Measurements from ENCODE around the gene MLLT10. TPM values are rescaled to one million over a fixed set of nuclear protein-coding genes. Genes with fewer than 3 reads are reported as not detected.

The MLLT10 gene
- total RNA-seq, 1 donor from 2014 or later, result 58.1 TPM

- H3K4me1 Mint-ChIP-seq, result peaks cover 76% of the 10 kb centered on the region
- no peaks in the 10 kb centered on the region for H3K9me3 Mint-ChIP-seq
- H3K27ac Mint-ChIP-seq (ENCODE audit: unreplicated experiment), result peak overlapping the region; percentile 74
- H3K27me3 Mint-ChIP-seq (ENCODE audit: low read depth), result peaks cover 25% of the 10 kb centered on the region
- H3K36me3 Mint-ChIP-seq (ENCODE audit: low read depth), result peaks cover 12% of the 10 kb centered on the region
- no peak for DNase-seq (ENCODE audit: low read depth, low spot score)
- TF ChIP-seq, protein P1, sequence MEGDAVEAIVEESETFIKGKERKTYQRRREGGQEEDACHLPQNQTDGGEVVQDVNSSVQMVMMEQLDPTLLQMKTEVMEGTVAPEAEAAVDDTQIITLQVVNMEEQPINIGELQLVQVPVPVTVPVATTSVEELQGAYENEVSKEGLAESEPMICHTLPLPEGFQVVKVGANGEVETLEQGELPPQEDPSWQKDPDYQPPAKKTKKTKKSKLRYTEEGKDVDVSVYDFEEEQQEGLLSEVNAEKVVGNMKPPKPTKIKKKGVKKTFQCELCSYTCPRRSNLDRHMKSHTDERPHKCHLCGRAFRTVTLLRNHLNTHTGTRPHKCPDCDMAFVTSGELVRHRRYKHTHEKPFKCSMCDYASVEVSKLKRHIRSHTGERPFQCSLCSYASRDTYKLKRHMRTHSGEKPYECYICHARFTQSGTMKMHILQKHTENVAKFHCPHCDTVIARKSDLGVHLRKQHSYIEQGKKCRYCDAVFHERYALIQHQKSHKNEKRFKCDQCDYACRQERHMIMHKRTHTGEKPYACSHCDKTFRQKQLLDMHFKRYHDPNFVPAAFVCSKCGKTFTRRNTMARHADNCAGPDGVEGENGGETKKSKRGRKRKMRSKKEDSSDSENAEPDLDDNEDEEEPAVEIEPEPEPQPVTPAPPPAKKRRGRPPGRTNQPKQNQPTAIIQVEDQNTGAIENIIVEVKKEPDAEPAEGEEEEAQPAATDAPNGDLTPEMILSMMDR (conservative IDR thresholded peaks at IDR 0.05), result no peak
- H3K4me3 Mint-ChIP-seq, result peak overlapping the region; percentile 97
These were observed 21.2 kb upstream of the MLLT10 start for GRCh38 chr10:21512573-21513404.

DNA sequence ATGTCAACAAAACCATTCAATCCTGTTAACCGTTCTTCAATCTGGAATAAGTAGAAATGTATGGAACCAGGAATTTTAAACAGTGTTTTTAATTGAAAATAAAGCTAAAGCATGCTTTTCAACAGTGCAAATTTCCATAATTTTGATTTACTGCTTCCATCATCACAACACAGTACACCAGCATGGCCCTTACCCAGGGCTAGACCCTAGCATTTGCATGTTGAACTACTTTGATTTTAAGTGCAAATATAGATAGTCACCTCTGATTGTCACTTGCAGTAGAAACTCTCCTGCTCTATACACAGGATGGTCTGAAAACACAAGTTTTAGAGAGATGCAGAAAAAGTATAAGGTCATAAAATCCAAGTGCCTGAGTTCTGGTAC is 20.6 kb upstream of the MLLT10 start:
- peaks cover 76% of the 10 kb centered on the region for H3K4me1 Mint-ChIP-seq
- peak overlapping the region; percentile 97 for H3K4me3 Mint-ChIP-seq
- H3K9me3 Mint-ChIP-seq, result no peaks in the 10 kb centered on the region
- peaks cover 31% of the 10 kb centered on the region for H3K27me3 Mint-ChIP-seq (ENCODE audit: low read depth)
- TF ChIP-seq, protein P1 (conservative IDR thresholded peaks at IDR 0.05), result no peak
- no peak for DNase-seq (ENCODE audit: low read depth, low spot score)
- H3K36me3 Mint-ChIP-seq (ENCODE audit: low read depth), result peaks cover 14% of the 10 kb centered on the region
- H3K27ac Mint-ChIP-seq (ENCODE audit: unreplicated experiment), result peak overlapping the region; percentile 74

DNA sequence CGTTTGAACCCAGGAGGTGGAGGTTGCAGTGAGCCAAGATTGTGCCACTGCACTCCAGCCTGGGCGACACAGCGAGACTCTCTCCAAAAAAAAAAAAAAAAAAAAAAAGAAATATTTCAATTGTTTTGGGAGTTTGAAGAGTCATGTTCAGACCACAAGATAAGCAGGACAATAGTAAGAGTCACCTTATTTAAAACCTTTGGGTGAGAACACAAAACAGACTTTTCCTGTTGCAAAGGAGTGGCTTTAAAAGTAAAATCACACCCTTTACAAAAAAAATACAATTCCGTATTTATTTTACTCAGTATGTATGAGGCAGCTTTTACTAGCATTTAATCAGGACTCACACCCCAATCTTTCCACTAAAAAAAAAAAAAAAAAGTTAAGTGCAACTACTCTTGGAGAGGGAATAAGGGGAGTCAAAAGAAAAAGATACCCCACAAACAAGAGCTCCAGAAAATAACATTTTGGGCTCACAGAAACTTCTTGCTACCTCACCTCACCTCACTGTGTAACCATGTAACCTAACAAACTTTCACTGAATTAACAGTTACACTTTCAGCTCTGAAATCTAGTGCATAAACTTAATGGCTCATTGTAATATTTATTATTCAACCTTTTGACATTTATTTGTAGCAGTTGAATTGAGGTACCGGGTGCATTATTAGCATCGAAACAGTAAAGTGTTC is 19.8 kb upstream of the MLLT10 start:
- H3K4me1 Mint-ChIP-seq, result peaks cover 76% of the 10 kb centered on the region
- TF ChIP-seq, protein P1 (conservative IDR thresholded peaks at IDR 0.05), result no peak

DNA sequence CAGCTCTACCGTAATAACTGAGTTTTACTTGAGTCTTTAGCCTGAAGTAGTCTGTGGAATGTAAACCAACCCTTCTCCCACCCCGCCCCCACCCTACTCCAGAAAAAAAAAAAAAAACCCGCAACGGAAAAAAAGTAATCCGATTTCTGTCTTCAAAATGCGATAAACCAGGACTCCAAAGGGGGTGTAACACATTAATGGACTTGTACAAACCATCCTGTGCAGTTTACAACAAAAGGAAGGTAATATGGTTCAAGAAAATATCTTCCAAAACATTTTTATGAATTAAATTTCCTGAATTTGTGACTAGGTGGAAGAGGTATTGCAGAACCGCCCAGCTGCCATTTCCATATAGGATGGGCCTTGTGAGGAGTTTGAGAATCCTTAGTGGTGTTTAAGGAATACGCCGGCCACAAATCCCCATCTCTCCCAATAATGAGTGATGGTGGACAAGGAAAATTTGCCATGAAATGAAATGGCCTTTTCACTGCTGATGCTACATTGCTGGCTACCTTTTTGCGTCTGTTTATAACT is 19.1 kb upstream of the MLLT10 start:
- TF ChIP-seq, protein P1 (conservative IDR thresholded peaks at IDR 0.05), result no peak
- peaks cover 14% of the 10 kb centered on the region for H3K36me3 Mint-ChIP-seq (ENCODE audit: low read depth)
- H3K27me3 Mint-ChIP-seq (ENCODE audit: low read depth), result peaks cover 24% of the 10 kb centered on the region
- H3K9me3 Mint-ChIP-seq, result no peaks in the 10 kb centered on the region
- no peak for DNase-seq (ENCODE audit: low read depth, low spot score)
- H3K27ac Mint-ChIP-seq (ENCODE audit: unreplicated experiment), result peak overlapping the region; percentile 98
- peak overlapping the region; percentile 97 for H3K4me3 Mint-ChIP-seq
- H3K4me1 Mint-ChIP-seq, result peaks cover 78% of the 10 kb centered on the region

More for the DNA sequence above, 19.8 kb upstream of the MLLT10 start:
- no peaks in the 10 kb centered on the region for H3K9me3 Mint-ChIP-seq
- peaks cover 14% of the 10 kb centered on the region for H3K36me3 Mint-ChIP-seq (ENCODE audit: low read depth)
- H3K27me3 Mint-ChIP-seq (ENCODE audit: low read depth), result peaks cover 25% of the 10 kb centered on the region
- peak overlapping the region; percentile 98 for H3K27ac Mint-ChIP-seq (ENCODE audit: unreplicated experiment)
- peak overlapping the region; percentile 97 for H3K4me3 Mint-ChIP-seq
- no peak for DNase-seq (ENCODE audit: low read depth, low spot score)

- Mint-ChIP-seq H3K27ac (ENCODE audit: unreplicated experiment) (peak overlapping the region; percentile 98), H3K4me1 (peaks cover 82% of the 10 kb centered on the region), H3K27me3 (ENCODE audit: low read depth) (peaks cover 22% of the 10 kb centered on the region), H3K4me3 (peak overlapping the region; percentile 97), H3K9me3 (no peaks in the 10 kb centered on the region), H3K36me3 (ENCODE audit: low read depth) (peaks cover 14% of the 10 kb centered on the region)
- DNase-seq (ENCODE audit: low read depth, low spot score), result no peak
- TF ChIP-seq, protein P1 (conservative IDR thresholded peaks at IDR 0.05), result no peak
These were observed 18.4 kb upstream of the MLLT10 start for GRCh38 chr10:21515361-21516241.
